Measurements from ENCODE around the gene CLIP2.

The CLIP2 gene

GRCh38 chr7:74441801-74442200 is 152.6 kb downstream of the CLIP2 start:
- TF ChIP-seq, protein P1, sequence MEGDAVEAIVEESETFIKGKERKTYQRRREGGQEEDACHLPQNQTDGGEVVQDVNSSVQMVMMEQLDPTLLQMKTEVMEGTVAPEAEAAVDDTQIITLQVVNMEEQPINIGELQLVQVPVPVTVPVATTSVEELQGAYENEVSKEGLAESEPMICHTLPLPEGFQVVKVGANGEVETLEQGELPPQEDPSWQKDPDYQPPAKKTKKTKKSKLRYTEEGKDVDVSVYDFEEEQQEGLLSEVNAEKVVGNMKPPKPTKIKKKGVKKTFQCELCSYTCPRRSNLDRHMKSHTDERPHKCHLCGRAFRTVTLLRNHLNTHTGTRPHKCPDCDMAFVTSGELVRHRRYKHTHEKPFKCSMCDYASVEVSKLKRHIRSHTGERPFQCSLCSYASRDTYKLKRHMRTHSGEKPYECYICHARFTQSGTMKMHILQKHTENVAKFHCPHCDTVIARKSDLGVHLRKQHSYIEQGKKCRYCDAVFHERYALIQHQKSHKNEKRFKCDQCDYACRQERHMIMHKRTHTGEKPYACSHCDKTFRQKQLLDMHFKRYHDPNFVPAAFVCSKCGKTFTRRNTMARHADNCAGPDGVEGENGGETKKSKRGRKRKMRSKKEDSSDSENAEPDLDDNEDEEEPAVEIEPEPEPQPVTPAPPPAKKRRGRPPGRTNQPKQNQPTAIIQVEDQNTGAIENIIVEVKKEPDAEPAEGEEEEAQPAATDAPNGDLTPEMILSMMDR (IDR thresholded peaks at IDR 0.05; ENCODE audit: control insufficient read depth, insufficient read depth, low read depth, low read length, missing control alignments), result no peak
- no peak overlapping the region for H3K4me3 ChIP-seq (ENCODE audit: control insufficient read depth, low read depth, low read length)
- no peak for DNase-seq (ENCODE audit: low read depth)

GRCh38 chr7:74443543-74444247 is 154.5 kb downstream of the CLIP2 start:
- no peak for DNase-seq (ENCODE audit: low read depth)
- H3K4me3 ChIP-seq (ENCODE audit: control insufficient read depth, low read depth, low read length), result no peak overlapping the region
- TF ChIP-seq, protein P1 (IDR thresholded peaks at IDR 0.05; ENCODE audit: control insufficient read depth, insufficient read depth, low read depth, low read length, missing control alignments), result no peak

- no peak for DNase-seq (ENCODE audit: low read depth)
- TF ChIP-seq, protein P1 (IDR thresholded peaks at IDR 0.05; ENCODE audit: control insufficient read depth, insufficient read depth, low read depth, low read length, missing control alignments), result no peak
- no peak overlapping the region for H3K4me3 ChIP-seq (ENCODE audit: control insufficient read depth, low read depth, low read length)
Measured at GRCh38 chr7:74449144-74449543, 159.9 kb downstream of the CLIP2 start.

- no peak overlapping the region for H3K4me3 ChIP-seq (ENCODE audit: control insufficient read depth, low read depth, low read length)
- TF ChIP-seq, protein P1 (IDR thresholded peaks at IDR 0.05; ENCODE audit: control insufficient read depth, insufficient read depth, low read depth, low read length, missing control alignments), result peak; percentile 84
- DNase-seq (ENCODE audit: low read depth), result no peak
Measured at GRCh38 chr7:74449809-74450397, 160.7 kb downstream of the CLIP2 start.

DNA sequence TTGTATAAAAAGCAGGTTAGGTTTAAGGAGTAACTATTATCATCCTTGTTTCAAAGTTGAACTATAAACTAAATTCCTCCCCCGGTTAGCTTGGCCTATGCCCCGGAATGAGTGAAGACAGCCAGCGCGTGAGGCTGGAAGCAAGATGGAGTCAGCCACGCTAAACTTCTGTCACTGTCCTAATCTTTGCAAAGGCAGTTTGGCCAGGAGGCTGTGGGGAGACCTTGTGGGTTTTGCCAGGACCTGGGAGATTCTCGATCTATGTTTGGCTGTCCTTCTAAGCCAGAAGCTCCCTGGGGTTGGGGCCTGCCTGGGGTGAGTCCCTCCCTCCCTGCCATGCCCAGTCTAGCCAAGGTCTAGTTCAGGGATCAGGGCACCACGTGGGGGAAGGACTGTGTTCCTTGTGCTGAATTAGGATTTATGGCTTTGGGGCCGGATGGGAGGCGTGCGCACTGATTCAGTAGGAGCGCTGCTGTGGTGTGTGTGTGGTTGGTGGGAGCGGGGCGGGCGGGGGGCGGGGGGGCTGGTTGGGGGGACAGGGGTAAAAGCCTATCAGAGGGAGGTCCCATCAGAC is 163.6 kb downstream of the CLIP2 start:
- H3K4me3 ChIP-seq (ENCODE audit: control insufficient read depth, low read depth, low read length), result peak overlapping the region; percentile 71
- TF ChIP-seq, protein P1 (IDR thresholded peaks at IDR 0.05; ENCODE audit: control insufficient read depth, insufficient read depth, low read depth, low read length, missing control alignments), result no peak
- DNase-seq (ENCODE audit: low read depth), result no peak

DNA sequence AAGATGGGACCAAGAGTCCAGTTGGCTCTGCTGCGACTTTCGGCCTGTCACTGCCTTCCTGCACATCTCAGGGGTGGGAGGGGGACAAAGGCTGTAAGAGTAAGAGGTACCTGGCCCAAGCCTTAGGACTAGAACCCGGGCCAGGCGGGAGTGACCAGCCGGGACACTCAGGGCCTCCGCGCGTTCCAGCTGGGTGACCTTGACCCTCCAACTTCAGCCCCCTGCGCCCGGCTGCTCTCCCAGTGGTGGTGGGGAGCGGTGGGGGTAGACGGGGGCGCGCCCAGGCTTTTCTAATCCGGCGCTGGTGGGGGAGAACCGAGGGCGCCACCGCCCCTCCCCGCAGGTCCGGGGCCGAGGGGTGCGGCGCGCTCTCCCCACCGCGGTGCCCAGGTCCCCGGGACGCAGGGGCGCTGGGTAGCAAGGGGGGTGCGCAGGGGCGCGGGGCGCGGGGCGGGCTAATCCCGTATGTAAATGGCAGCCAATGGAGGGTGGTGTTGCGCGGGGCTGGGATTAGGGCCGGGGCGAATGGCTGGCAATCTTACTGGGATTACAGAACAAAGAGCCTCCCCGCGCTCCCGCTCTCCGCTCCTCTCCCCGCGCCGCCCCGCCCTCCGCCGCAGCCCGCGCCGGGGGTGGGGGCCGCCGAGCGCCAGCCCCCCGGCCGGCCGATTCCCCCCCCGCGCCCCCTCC is 164.3 kb downstream of the CLIP2 start, which contains the start of gene GTF2IRD1:
Gene GTF2IRD1 (plus strand): TSS at position 585 of the 690 bp plus-strand sequence. CDS start 54,175 bp downstream, outside the sequence.
- TF ChIP-seq, protein P1 (IDR thresholded peaks at IDR 0.05; ENCODE audit: control insufficient read depth, insufficient read depth, low read depth, low read length, missing control alignments), result no peak
- peak; percentile 35 for DNase-seq (ENCODE audit: low read depth)
- peak within 1 kb of the TSS; percentile 71 for H3K4me3 ChIP-seq (ENCODE audit: control insufficient read depth, low read depth, low read length)

Measured in AG09309 (cell line).